ENCODE measurements around the gene BHLHE23.

- TF ChIP-seq CTCF (IDR thresholded peaks at IDR 0.05) (no peak), POLR2A (IDR thresholded peaks at IDR 0.05) (no peak)
Observed at GRCh38 chr20:62993856-62994494, 12.8 kb downstream of the BHLHE23 start.

All from thyroid gland (tissue), 4 donors.